Measurements from ENCODE around the gene PSMF1. TPM values are rescaled to one million over a fixed set of nuclear protein-coding genes. Genes with fewer than 3 reads are reported as not detected.

The PSMF1 gene
- total and polyA plus RNA-seq, 2 donors (not counting 3 experiments of a cell fraction or from before 2014, with no cell fraction given), result 142 to 354 TPM

DNA sequence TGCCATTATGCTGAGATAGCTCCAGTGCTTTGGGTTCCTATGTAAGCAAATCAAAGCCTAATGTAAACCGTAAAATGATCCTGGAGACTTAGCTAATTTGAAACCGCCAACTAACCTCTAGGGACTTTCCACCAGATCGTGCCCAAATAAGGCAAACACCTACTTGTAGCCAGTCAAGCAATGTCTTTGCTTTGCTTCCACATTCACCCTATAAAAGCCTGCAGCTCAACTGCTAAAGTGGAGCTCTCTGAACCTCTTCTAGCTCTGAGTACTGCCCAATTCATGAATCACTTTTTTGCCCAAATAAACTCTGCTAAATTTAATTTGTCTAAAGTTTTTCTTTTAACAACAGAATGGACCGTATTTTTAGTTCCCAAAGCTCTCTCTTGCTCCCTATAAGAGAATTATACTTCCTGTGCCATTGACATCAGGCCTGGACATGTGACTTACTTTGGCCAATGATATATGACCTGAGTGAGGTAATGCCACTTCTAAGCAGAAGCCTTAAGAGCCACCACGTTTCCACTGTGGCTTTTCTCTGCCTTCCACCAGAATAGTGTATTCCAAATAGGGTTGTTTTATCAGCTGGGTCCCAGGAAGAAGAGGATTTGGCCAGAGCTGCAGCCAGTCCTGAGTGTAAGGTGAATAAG lies 34.8 kb upstream of the PSMF1 start:
- H3K36me3 ChIP-seq (ENCODE audit: control insufficient read depth in 2 of 2, extremely low read depth in 1 of 2, insufficient read depth in 2 of 2, low read length in 2 of 2), result no peaks in the 10 kb centered on the region
- FAIRE-seq (no peak), DNase-seq (ENCODE audit: low read depth, low spot score) (no peak)
- no peaks in the 10 kb centered on the region for H4K20me1 ChIP-seq (replicated peaks; ENCODE audit: control insufficient read depth, extremely low read depth, insufficient read depth, low read length)
- no peak overlapping the region for H3K4me2 ChIP-seq (ENCODE audit: insufficient read depth, low read length)
- H3K27ac ChIP-seq (ENCODE audit: insufficient read depth, low read depth, low read length), result no peak overlapping the region
- ChIA-PET POLR2A (no interaction called here), CTCF (interaction anchor here (0.7 kb wide), 1 partner anchor 25 kb away, joined by 4 read pairs; no protein-coding TSS in a partner anchor)
- BruUV-seq (replicated peaks), result no TSS peak
- peaks cover 2% of the 10 kb centered on the region in 2 experiments for H3K27me3 ChIP-seq (ENCODE audit: control insufficient read depth in 2 of 2, insufficient read depth in 2 of 2, low read length in 2 of 2)
- no peak overlapping the region for H3K4me3 ChIP-seq (replicated peaks in 1 of 3; ENCODE audit: insufficient read depth in 1 of 3, low read depth in 1 of 3, low read length in 3 of 3)
- no peaks in the 10 kb centered on the region for H3K4me1 ChIP-seq (ENCODE audit: control insufficient read depth, extremely low read depth, insufficient read depth, low read length)
- H3K9ac ChIP-seq (replicated peaks; ENCODE audit: extremely low read depth, insufficient read depth, low read length), result no peak overlapping the region
- TF ChIP-seq MYC (IDR thresholded peaks at IDR 0.05; ENCODE audit: low read depth, low read length) (no peak), POLR2AphosphoS5 (IDR thresholded peaks at IDR 0.05; ENCODE audit: insufficient read depth, low read depth, low read length) (no peak), FOS (IDR thresholded peaks at IDR 0.05; ENCODE audit: borderline replicate concordance, insufficient read depth, low read length) (no peak), EZH2 (IDR thresholded peaks at IDR 0.05; ENCODE audit: borderline replicate concordance, low read depth, low read length, severe bottlenecking) (no peak), GATA2 (IDR thresholded peaks at IDR 0.05; ENCODE audit: insufficient read depth, insufficient read length, low read depth, low read length) (no peak), POLR2A (IDR thresholded peaks at IDR 0.05; ENCODE audit: low read depth, low read length) (no peak), JUN (IDR thresholded peaks at IDR 0.05; ENCODE audit: borderline replicate concordance, insufficient read depth, insufficient read length, low read depth) (no peak)
- TF ChIP-seq, protein P1, sequence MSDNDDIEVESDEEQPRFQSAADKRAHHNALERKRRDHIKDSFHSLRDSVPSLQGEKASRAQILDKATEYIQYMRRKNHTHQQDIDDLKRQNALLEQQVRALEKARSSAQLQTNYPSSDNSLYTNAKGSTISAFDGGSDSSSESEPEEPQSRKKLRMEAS (IDR thresholded peaks at IDR 0.05; ENCODE audit: insufficient read depth, insufficient read length), result no peak
- TF ChIP-seq, protein P2, sequence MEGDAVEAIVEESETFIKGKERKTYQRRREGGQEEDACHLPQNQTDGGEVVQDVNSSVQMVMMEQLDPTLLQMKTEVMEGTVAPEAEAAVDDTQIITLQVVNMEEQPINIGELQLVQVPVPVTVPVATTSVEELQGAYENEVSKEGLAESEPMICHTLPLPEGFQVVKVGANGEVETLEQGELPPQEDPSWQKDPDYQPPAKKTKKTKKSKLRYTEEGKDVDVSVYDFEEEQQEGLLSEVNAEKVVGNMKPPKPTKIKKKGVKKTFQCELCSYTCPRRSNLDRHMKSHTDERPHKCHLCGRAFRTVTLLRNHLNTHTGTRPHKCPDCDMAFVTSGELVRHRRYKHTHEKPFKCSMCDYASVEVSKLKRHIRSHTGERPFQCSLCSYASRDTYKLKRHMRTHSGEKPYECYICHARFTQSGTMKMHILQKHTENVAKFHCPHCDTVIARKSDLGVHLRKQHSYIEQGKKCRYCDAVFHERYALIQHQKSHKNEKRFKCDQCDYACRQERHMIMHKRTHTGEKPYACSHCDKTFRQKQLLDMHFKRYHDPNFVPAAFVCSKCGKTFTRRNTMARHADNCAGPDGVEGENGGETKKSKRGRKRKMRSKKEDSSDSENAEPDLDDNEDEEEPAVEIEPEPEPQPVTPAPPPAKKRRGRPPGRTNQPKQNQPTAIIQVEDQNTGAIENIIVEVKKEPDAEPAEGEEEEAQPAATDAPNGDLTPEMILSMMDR (IDR thresholded peaks at IDR 0.05; ENCODE audit: extremely low read depth in 1 of 2, insufficient read depth in 1 of 2, low read depth in 1 of 2, low read length in 2 of 2), result no peak
- dilution Hi-C loops (cut with MboI; ENCODE audit: extremely low pct_ligation_motif_present, low sequenced_read_pairs), result no loop called here
- no peak overlapping the region for H2AFZ ChIP-seq (ENCODE audit: low read depth, low read length)
- no peaks in the 10 kb centered on the region for H3K9me3 ChIP-seq (replicated peaks; ENCODE audit: control insufficient read depth, insufficient read depth, low read length)
- H3K9me1 ChIP-seq (replicated peaks; ENCODE audit: control insufficient read depth, extremely low read depth, insufficient read depth, low read length), result no peaks in the 10 kb centered on the region
- no peaks in the 10 kb centered on the region for H3K79me2 ChIP-seq (ENCODE audit: control insufficient read depth, insufficient read depth, low read length)
- intact Hi-C loops (cut with micrococcal nuclease), result no loop called here

Measured in endothelial cell of umbilical vein (primary cell).